Glomerular visceral epithelial cell (primary cell): ENCODE data around the gene MARCHF3.

Source experiments
- DNase-seq: peaks from one replicate; pipeline ENCODE4 v3.0.0-alpha.2; 2016; ENCODE audit errors: extremely low spot score

Gene MARCHF3

DNA sequence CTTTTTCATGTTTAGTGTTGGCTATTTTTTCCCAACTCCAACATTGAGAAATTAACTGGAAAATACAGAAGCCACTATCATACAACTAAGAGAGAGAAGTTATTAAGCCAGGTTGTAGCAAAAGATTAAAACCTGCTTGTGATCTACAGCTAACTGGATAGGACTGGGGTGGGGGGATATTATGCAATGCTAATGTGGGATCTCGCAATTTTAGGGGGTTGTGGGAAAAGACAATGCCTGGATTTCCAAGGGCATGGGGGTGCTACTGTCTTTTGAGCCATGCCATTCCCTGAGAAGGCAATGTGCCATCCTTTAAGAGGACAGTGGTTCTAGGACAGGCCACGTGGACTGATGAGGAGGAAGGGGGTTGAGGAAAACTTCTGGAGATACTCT is 46.5 kb downstream of the MARCHF3 start:
- no peak for DNase-seq

DNA sequence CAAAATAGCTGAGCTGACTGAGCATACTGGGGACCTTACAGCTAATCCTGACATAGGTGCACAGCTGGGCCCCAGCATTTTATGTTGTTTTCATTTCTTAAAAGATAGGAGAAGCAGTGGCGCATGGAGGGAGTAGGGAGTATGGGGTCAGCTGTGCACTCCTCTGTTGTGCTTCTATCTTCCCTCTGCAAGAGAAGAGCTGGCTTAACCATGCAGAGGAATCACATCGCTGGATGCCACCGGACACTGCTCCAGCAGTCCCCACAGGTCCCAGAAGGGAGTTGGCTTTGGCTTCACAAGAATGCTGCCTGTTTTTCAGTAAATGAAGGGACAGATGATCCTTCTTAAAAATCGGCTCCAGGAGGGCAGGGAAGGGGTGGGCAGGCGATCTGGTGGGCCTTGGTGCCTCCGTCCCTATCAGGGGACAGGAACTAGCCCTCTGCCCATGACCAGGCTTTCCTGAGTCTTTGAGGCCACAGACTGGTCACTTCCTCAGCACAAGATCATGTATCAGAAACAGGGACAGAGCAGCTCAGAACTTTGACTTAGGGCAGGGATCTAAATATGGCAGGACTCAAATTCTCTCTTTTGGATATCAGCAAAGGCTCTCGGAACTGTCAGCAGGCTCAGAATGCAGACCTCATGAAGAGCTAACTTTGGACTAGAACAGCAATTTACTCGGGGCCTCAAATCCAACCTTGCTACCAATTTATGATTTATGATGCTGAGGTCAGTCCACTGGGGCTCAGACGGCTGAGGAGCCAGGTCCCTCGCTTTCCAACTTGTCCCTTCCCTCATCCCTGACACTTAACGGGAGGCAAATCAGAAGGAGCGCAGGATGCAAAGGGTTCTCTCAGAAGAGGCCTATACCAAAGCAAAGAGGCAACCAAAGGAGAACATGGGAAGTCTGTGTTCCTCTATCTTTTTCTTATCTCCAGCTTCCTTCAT is 47.2 kb downstream of the MARCHF3 start:
- DNase-seq, result no peak

DNA sequence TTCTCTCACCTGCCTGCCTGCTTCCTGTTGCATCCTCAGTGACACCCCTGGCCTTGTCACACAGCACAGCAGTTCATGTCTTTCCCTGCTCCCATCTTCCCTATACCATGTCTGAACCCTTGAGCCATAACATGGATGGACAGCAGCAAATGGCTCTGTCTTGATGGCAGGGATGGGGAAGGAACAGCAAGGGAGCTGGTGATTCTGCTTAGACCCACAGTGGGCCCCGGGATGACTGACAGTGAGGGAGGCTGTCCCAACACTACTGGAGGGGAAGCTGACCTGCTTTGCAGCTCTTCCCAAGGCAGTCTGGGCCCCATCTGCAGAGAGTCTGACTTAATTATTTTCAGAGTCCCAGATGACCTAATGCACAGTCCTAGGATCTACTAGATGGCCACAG is 48.2 kb downstream of the MARCHF3 start:
- DNase-seq, result no peak

DNA sequence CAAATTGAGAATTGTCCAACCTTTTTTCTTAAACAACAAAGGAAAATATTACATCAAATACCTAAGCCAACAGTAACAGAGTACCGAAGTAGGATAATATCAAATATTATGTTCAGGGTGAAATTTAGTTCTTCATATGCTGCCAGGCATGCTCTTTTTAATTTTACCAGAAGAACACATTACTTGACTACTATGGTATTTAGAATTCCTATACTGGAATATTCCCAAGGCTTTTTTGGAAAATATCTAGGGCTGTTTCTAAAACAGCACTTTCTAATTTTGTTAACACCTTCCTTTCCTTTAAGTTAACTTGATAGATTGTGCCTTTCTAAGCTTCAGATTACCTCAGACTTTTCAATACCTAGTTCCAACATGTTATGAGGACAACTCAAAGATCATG is 48.7 kb downstream of the MARCHF3 start:
- no peak for DNase-seq

DNA sequence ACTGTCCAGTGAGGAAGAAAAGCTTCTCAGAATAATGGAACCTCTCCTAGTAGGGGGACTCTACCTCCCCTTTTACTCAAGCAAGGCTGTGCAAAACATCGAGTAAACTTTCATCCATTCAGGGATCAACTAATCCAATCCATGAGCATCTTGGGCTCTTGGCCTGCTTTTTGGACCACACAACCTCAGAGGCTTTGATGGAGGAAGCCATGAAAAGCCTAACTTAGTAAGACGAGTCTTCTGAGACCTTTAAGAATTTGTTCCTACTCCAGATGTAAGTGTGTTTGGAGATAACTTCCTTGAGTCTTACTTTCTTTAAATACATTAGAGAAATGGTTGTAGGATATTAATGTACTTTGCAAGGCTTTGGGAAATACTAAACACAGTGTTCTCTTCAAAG is 49.1 kb downstream of the MARCHF3 start:
- no peak for DNase-seq

DNA sequence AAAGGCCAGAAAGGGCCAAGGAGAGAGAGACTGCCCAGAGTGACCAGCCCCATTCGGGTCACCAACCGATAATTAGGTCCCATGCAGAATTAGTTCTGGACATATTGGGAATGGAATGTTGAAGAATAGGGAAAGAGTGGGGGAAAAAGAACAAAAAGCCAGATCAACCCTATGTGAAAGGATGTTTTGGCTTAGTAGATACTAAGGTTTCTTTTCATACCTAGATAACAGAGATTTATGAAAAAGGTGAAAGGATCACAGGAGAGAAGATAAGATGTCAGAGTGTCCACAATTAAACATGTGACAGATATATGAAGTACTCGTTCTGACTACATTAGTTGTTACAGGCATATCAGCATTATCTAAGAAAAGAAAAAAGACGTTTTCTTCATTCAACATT is 52.1 kb downstream of the MARCHF3 start:
- DNase-seq, result no peak

DNA sequence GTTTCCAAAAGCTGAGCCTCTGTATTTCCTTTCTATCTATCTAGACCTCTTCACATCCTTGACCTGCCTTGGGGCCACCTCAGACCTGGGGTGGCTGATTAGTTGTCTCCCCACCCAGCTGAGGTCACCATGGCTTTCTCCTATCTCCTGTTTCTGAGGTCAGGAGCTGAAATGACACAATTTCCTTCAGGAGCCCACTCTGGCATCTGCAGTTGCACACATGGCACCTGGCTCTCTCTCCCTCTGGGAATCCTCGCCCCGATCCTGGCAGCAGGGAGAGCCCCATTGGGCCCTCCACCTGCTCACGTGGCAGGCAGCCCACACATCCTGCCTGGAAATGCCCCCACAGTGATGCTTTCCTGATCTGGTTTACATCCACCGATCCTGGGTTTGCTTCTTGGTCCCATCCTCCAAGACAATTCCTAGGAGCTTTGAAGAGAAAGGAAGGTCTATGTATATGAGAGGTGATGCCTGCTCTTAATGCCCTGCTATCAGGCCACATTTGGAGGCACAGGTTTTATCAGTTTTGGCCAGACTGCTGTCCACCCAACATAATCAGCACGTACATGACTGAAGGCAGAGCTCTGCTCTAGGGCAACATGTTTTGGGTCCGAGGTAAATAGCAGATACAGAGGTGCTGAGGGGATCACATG is 53.7 kb downstream of the MARCHF3 start:
- DNase-seq, result no peak

DNA sequence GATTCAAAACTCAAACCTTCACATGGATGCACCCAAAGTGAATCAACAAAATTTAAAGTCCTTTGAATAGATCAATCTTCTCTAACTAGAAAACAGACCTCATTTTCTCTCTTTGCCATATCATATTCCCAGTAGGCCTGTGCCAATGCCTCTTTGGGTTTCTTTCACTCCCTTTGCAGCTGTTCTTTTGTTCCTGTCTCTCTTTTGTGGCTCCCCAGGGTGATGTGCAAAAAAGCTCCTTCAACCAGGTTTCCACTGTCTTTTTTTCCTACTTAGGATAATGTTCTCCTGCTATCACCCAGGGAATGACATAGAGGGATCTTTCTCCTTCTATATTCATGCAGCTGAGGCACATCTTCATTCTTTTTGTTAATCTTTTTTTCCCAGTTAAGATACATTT is 54.6 kb downstream of the MARCHF3 start:
- no peak for DNase-seq

DNA sequence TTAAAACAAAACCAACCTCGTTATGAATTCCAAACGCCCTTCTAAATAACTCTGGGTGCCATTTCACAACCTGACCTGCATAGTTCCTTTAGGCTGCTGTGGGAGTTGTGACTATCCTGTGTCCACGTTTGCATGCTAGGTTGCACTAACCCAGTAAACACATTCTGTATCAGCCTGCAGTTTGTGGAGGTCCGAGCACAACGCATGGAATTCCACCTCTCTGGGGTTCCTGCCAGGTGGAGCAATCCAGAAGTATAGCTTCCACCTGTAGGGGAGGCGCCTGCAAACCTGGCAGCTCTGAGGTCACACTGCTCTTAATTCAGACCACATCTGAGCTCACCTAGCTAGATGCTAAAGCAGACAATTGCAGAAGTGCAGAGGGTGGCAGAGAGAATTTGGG is 57.2 kb downstream of the MARCHF3 start:
- DNase-seq, result no peak

DNA sequence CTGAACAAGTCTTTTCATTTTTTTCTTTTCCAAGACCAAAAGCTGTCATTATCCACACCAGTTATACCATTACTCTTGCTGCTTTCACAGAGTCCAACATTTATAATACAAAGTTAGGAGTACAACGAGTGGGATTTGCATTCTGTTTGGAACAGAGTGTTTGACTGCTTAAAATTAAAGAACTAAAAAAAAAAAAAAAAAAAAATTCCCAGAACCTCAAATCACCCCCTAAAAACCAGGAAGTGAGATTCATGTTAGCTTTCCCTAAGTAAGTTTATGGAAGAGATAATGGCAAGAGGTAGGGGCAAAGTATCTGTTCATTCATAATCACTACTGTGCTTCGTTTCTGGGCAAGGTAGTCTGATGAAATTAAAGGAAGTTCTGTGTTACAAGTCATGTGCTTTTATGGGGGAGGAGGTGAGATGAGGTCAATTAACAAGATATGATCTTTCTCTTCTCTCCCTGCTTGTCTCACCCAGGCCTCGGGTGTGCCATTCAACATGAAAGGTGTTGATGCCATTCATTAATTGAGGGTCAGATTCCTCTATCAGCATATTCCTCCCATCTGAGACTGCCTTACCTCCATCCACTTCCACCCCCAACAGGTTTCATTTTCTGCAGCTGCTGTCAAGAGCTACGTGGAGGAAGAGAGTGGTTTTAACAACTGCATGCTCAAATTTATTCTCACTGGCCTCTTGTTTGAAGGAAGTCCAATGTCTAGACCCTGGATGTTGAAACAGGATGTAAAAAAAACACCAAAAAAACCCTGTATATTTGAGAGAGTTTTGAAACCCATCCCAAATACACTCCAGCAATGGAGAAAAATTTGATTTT is 58.1 kb downstream of the MARCHF3 start:
- no peak for DNase-seq

DNA sequence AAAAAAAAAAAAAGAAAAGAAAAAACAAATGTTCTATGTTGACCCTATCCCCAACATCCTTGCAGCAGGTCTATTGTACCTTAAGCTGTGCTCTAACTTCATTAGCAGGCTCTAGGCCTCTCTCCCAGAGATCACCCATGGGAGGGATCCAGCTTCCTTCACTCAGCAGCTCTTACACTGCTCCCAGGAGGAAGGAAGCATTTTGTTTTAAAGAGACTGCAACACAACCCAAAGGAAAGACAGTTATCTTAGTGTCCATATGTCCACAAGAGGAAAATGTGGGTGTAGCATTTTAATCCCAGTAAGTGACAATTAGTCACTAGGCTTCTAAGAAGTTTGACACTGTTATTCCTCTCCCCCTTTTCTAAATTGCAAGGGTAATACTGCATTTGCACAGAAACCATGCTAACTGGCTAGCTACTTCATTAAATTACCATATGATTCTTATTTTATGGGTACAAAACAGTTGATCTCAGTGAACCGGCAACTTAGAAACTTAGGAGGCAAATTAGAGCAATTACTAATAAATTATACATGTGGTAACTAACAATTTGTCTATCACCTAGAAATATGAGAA is 58.8 kb downstream of the MARCHF3 start:
- no peak for DNase-seq

DNA sequence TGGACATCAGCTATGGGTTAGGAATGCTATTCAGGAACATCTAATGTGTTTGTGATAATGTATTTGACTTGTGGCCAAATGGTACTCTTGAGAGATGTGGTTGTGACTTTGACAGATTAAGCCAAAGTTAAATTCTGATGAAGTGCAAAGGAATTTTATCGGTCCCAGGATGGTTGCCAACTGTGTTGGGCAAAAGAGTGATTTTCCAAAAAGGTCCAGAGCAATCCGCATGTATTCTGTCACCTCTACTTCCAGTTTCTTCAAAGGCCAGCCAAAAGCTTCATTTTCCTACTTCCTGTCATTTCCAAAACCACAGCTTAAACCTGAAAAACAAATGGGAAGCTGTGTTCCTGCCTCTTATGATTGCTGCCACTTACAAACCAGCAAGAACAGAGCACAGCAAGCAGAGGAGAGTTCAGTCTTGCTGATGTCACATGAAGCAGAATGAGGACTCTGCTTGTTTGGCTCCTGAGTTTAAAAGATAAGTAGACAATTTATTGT is 59.8 kb downstream of the MARCHF3 start:
- peak; percentile 76 for DNase-seq

DNA sequence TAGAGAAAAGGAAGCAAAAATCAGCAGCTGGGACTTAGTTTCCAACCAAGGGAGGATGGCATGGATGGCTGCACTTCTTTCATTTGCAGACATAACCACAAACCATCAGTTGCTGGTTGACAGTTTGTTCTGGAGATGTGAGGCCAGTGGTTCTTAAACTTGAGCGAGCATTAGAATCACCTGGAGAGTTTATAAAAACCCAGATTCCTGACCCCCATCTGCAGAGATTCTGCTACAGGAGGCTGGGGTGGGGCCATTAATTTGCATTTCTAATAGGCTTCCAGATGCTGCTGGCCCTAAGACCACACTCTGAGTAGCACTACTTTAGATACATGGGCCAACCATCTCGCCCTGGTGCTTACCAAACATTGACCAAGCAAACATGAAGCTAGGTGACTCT is 60.8 kb downstream of the MARCHF3 start:
- DNase-seq, result peak; percentile 53

DNA sequence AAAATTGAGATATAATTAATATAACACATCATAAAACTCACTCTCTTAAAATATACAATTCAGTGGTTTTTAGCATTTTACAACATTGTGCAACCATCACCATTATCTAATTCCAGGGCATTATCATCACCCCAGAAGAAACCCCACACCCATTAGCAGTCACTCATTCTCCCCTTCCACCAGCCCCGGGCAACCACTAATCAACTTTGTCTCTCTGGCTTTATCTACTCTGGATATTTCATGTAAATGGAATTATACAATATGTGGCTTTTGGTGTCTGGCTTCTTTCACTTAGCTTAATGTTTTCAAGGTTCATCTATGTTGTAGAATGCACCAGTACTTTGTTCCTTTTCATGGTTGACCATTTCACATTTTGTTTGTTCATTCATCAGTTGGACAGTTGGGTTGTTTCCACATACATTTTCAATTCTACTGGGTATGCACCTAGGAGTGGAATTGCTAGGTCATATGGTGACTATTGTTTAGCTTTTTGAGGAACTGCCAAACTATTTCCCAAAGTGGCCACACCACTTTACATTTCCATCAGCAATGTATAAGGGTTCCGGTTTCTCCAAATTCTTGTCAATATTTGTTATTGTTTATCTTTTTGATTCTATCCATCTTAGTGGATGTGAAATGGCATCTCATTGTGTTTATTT is 62.4 kb downstream of the MARCHF3 start:
- no peak for DNase-seq

DNA sequence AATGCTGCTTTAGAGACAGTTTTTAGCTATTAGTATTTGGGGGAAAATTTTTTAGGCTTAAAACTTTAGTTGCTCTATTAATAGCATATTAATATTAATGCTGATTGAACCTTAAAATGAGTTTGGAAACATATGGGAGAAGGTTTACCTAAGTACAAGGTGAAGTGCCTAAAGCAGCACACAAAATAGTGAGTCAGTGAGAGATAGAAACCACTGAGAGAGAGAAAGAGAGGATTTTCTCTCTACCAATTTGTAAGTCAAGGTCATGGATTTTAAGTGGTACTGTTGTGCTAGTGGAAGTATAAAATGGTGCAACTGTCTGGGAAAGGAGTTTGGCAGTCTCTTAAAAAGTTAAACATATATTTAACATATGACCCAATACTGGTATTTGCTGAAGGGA is 64.9 kb downstream of the MARCHF3 start:
- DNase-seq, result no peak

DNA sequence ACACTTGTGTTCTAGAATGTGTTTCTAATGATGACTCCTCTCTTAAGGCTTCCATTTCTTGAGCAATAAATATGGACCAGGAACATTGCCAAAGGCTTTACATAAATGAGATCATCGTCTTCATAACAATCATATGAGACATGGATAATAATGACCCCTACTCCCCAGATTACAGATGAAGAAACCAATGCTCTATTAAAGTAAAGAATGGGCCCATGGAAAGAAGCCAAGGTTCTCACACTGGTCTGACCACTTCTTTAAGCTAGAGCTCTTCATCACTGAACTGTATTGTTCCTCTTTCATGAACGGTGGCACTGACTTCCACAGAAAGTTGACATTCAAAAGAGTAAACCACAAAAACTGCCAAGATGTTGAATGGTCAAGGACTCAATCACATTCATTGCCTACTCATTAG is 65.3 kb downstream of the MARCHF3 start:
- DNase-seq, result peak; percentile 84

DNA sequence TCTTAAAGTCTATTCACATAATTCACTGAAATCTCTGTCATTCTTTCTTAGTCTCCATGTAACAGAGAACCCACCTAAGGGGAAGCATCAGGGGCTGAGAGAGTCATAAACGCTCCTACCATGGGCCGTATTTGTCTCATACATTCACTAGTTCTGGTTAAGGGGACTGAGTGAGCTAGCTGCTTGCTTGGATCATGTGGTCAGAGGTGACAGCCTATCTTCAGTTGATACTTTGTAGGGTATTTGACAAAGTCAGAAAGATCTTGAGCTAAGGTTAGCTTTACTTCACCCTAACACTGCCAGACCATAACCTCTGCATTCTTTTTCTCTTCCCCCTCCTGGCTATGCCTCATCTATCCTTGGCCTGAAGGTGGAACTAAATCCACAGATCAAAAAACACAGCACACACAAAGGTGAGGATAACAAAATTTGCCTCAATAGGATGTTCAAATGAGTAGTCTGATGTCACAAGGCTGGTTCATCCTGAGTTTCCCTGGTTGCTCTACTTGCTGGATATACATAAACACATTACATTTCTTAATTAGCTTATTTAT is 66.5 kb downstream of the MARCHF3 start:
- no peak for DNase-seq

DNA sequence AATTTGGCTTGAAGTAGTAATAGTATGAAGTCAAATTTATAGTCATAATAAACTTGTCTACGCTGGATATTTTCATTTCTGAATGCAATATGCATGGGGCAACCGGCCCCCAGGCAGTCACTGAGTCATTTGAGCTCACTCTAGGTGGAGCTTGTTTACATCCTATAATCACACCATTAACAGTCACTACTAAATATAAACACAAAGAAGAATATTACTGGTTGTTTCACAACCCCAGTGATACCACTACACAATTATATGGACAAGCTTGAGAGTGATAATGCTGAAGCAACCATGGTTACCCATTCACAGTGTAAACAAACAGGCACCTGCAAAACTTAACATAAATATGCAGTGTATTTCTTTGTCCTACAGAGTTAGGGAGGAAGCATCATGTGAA is 68.7 kb downstream of the MARCHF3 start:
- DNase-seq, result no peak

DNA sequence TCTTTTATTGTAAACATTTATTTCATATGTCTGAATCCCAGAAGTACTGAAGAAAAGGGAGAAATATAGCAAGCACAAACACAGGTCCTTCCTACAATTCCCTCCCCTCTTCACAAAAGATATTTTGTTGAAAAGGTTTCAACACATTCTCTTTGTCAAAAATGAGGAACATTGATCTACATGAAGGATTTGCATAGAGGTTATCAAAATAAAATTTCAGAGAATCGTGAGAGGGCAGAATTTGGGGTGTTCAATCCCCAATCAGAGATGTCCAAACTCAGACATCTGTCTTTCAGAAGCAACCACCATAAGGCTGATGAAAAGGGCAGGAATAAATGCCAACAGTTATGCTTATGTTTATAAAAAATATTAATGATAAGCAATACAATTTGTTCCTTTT is 69.2 kb downstream of the MARCHF3 start:
- no peak for DNase-seq

DNA sequence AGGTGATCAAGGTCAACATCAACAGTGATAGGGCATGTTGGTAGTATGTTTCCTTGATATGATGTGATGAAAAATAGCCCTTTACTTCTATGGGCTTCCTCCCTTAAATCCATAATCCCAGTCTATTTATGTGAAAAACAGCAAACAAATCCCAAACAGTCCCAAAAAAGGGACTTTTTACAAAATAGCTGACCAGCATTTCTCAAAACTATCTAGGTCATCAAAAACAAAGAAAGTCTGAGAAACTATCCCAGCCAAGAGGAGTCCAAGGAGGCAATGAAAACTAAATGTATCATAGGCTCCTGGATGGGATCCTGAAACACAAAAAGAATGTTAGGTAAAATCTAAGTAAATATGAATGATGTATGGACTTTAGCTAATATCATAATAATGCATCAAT is 71.2 kb downstream of the MARCHF3 start:
- no peak for DNase-seq

DNA sequence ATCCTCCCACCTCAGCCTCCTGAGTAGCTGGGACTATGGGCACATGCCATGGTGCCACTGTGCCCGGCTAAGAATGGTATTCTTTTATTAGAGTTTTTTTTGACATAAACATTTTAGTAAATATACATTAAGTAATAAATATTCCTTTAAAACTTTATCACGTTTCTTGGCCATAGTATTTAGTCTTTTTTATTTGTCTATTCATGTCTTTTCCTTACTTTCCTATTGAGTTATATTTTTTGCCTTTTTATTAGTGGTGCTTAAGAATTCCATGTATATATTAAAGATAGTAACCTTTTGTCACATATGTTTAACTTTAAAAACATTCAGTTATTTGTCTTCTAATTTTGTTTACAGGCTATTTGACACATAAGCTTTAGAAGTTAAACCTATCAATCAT is 73.4 kb downstream of the MARCHF3 start:
- no peak for DNase-seq
